GM19239 (cell line): ENCODE measurements around the gene PDCL3.

Source experiments
- DNase-seq: peaks from one replicate; pipeline ENCODE4 v3.0.0; 2011; ENCODE audit warnings: low spot score; ENCODE audit not compliant: insufficient read length
- FAIRE-seq: peaks from 2 replicates; lab custom pipeline; 2011; peaks lifted over from hg19 to GRCh38; lab: Jason Lieb, UNC

Gene PDCL3

GRCh38 chr2:100556746-100557145 is 6.0 kb upstream of the PDCL3 start:
- DNase-seq (no peak), FAIRE-seq (no peak)

DNA sequence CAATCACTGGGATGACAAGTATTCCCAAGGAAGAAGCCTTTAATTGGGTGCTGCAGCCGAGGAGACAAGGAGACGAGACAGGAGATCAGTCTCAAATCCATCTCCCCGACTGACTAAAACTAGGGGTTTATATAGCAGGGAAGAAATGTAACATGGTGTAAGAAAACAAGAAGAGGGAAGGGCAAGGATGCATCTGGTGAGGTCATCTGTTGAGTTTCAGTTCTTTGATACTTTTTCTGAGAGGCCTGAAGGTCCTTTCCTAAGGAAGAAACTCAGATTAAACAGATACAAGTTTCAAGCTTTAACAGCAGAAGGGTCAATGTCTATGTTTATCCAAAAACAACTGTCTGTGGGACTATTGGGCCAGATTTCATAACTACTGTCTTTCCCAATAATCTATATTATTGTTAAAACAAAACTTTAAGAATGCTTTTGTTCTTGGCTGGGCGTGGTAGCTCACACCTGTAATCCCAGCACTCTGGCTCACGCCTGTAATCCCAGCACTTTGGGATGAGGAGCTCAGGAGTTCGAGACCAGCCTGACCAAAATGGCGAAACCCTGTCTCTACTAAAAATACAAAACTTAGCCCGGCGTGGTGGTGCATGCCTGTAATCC is 2.5 kb upstream of the PDCL3 start:
- DNase-seq (no peak), FAIRE-seq (no peak)

- FAIRE-seq, result no peak
- no peak for DNase-seq
Observed at GRCh38 chr2:100561191-100561590, 1.6 kb upstream of the PDCL3 start.

- FAIRE-seq, result no peak
Observed at GRCh38 chr2:100563407-100564247, 834 bp downstream of the PDCL3 start.

DNA sequence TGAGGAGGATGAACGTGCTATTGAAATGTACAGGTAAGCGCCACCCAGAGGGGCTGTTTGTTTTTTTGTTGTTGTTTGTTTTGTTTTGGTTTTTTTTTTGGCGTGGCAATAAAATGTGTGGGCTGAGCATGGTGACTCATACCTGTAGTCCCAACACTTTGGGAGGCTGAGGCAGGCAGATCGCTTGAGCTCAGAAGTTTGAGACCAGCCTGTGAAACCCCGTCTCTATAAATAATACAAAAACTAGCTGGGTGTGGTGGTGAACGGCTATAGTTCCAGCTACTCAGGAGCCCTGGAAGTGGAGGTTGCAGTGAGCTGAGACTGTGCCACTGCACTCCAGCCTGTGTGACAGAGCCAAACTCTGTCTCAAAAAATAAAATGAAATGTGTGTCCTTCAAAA is 6.2 kb downstream of the PDCL3 start:
- DNase-seq (no peak), FAIRE-seq (no peak)

More at GRCh38 chr2:100563407-100564247, 834 bp downstream of the PDCL3 start:
- DNase-seq, result no peak

DNA sequence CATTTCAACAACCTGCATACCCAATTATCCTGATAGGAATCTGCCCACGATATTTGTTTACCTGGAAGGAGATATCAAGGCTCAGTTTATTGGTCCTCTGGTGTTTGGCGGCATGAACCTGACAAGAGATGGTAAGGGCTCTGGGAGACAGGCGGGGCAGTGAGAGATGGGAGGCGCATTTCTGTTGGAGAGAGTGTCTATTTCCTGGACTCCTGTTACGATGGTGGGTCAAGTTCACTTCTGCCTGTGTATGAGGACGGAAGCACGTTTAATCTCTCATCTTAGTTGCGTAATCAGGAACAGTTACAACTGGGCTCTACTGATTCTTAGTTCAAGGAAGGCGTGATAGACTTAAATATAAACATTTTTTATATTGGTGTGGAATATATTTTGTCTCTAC is 8.9 kb downstream of the PDCL3 start:
- FAIRE-seq, result no peak

GRCh38 chr2:100577777-100578176 is 15.0 kb downstream of the PDCL3 start:
- DNase-seq (no peak), FAIRE-seq (no peak)

More for the DNA sequence above, 8.9 kb downstream of the PDCL3 start:
- DNase-seq, result no peak

- peak; percentile 42 for DNase-seq
- peak; percentile 74 for FAIRE-seq
Observed at GRCh38 chr2:100580367-100581276, 17.8 kb downstream of the PDCL3 start.

- DNase-seq (no peak), FAIRE-seq (no peak)
Observed at GRCh38 chr2:100581277-100581612, 18.5 kb downstream of the PDCL3 start.

DNA sequence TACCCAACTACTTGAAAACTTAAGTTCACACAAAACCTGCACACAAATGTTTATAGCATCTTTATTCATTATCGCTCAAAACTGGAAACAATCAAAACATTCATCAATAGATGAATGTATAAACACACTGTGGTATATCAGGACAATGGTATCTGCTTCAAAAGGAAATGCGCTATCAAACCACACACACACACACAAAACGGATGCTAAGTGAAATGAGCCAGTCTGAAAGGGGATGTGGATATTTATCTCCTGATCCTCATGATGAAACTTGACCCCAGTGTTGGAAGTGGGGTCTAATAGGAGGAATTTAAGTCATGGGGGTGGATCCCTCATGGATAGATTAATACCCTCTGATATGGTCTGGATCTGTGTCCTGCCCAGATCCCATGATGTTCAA is 22.0 kb downstream of the PDCL3 start:
- no peak for FAIRE-seq
- DNase-seq, result no peak

DNA sequence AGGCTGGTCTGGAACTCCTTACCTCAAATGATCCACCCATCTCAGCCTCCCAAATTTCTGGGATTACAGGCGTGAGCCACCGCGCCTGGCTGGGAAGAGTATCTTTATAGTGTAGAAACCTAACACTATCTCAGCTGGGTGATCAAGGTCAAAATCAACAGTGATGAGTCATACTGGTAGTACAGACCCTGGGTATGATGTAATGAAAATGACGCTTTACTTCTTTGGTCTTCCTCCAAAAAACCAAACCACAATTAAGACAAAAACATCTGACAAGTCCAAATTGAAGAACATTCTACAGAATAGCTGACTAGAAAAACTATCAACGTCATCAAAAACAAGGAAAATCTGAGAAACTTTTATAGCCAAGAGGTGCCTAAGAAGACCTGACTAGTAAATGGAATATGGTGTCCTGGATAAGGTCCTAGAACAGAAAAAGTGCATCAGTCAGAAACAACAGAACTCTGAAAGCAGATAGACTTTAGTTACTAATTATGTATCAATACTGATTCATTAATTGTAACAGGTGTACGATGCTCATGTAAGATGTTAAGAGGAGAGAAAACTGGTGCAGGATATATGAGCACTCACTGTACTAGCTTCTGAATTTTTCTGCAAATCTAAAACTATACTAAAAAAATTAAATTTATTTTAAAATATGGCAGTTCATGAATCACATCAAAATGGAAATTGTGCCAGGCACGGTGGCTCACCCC is 25.4 kb downstream of the PDCL3 start:
- no peak for DNase-seq
- FAIRE-seq, result no peak

GRCh38 chr2:100589527-100589926 is 26.7 kb downstream of the PDCL3 start:
- no peak for FAIRE-seq
- no peak for DNase-seq

GRCh38 chr2:100592226-100592625 is 29.4 kb downstream of the PDCL3 start:
- no peak for FAIRE-seq
- DNase-seq, result no peak

DNA sequence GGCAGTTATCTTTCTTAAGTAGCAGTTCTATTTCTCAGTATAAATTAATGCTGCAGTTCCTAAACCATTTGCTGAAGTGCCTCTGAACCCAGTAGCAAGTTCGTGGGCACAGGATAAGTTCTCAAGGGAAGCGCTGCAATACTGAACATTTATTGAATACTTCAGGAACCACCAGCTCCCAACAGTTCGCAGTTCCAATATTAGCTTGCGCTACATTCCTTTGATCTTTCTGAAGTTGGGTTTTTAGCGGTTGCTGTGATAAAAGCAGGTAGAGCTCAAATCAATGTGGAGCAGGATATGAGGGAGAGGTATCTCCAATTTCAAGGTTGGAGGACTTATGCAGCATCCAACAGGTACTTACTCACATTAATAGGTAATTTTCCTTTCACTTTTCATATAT is 33.7 kb downstream of the PDCL3 start:
- FAIRE-seq (no peak), DNase-seq (no peak)

DNA sequence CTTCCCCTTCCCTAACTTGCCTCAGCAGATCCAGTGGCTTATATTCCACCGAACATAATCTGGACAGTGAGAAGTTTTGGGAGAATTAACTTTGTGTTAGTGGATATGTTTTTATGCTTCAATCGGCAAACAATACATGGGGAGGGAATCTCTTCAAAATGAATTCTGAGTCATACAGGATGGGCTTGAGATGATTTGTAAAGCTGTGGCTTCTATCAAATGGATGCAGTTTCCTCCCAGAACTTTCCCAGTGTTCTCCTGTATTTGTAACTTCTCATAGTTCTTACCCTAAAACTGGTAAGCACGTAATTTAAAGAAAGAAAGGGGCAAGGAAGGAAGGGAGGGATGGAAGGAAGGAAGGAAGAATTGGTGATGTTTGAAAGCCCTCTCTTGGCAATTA is 36.8 kb downstream of the PDCL3 start:
- FAIRE-seq (no peak), DNase-seq (no peak)

- FAIRE-seq, result no peak
- DNase-seq, result no peak
Observed at GRCh38 chr2:100601661-100602060, 38.9 kb downstream of the PDCL3 start.

DNA sequence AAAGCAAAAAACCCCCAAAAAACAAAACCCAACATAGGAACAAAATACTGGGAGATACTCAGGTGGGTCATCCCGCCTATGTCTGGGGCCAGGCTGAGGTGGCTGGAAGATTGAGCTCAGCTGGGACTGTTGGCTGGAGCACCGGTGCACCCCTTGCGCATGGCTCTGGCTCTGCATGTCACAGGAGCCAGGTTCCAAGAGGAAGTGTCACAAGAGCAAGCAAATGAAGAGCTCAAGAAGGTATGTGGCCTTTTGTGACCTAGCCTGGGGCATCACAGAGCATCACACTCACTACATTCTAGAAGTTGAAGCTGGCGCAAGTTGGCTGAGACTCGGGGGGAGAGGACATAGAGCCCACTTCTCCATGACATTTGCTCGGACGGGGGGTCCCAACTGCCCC is 40.6 kb downstream of the PDCL3 start:
- no peak for FAIRE-seq
- DNase-seq, result no peak

- DNase-seq (no peak), FAIRE-seq (no peak)
Observed at GRCh38 chr2:100603948-100604633, 41.3 kb downstream of the PDCL3 start.

- no peak for DNase-seq
- no peak for FAIRE-seq
Observed at GRCh38 chr2:100606332-100606725, 43.5 kb downstream of the PDCL3 start.
